Measurements from ENCODE around the gene CD33.

DNA sequence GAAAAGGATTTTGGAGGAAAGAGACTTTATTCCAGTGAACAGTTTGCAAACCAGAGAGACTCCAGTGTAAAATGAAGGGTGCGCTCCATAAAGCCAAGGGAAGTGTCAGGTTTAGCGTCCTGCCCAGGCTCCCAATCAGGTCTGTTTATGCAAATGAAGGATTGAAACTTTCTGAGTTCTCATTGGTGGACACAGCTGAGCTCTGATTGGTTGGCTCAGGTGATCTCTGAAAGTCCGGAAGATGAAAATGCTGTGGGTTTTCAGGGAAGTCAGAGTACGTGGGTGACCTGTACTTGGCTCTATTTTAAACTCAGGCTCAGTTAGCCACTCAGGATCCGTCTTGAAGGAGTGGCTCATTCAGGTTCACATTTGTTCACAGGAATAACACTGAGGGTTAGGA is 28.7 kb upstream of the CD33 start:
- TF ChIP-seq EZH2 (IDR thresholded peaks at IDR 0.05; ENCODE audit: borderline replicate concordance): no peak
- TF ChIP-seq, protein P1, sequence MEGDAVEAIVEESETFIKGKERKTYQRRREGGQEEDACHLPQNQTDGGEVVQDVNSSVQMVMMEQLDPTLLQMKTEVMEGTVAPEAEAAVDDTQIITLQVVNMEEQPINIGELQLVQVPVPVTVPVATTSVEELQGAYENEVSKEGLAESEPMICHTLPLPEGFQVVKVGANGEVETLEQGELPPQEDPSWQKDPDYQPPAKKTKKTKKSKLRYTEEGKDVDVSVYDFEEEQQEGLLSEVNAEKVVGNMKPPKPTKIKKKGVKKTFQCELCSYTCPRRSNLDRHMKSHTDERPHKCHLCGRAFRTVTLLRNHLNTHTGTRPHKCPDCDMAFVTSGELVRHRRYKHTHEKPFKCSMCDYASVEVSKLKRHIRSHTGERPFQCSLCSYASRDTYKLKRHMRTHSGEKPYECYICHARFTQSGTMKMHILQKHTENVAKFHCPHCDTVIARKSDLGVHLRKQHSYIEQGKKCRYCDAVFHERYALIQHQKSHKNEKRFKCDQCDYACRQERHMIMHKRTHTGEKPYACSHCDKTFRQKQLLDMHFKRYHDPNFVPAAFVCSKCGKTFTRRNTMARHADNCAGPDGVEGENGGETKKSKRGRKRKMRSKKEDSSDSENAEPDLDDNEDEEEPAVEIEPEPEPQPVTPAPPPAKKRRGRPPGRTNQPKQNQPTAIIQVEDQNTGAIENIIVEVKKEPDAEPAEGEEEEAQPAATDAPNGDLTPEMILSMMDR (IDR thresholded peaks at IDR 0.05; ENCODE audit: poor library complexity): no peak

Measured in hepatocyte (in vitro differentiated cells).